K562 (cell line): ENCODE data around the gene ABHD3. TPM values are rescaled to one million over a fixed set of nuclear protein-coding genes. Genes with fewer than 3 reads are reported as not detected.

Experiments used
- CTCF ChIP-seq, 3 experiments: IDR thresholded peaks in 2 of 3; conservative IDR thresholded peaks in 1 of 3; 2 replicates each; pipeline ENCODE4 v1.5.1; 2011 to 2012; ENCODE audit warnings: low read length in 3 of 3, mild to moderate bottlenecking in 3 of 3, control low read depth in 2 of 3, improper control_type of control experiment in 1 of 3, inconsistent platforms in 1 of 3, low read depth in 1 of 3, mixed read lengths in 1 of 3, moderate library complexity in 1 of 3; ENCODE audit not compliant: insufficient read depth in 2 of 3
- HNRNPUL1 ChIP-seq: fragments of 200-400 bp; formaldehyde crosslinking; IDR thresholded peaks from 2 replicates; pipeline ENCODE4 v1.6.1; 2017; ENCODE audit warnings: low read length
- MAFG ChIP-seq: fragments of 450-650 bp; conservative IDR thresholded peaks from 2 replicates; pipeline ENCODE4 v1.6.1; 2016; ENCODE audit warnings: missing genetic modification characterization, missing compliant biosample characterization
- MLX ChIP-seq, 2 experiments: fragments of 450-650 bp in 1 of 2; sonication (generic) in 1 of 2; formaldehyde crosslinking; conservative IDR thresholded peaks; 2 replicates each; pipeline versions ENCODE4 v1.4.0 to v1.8.1; 2020 to 2022; ENCODE audit warnings: mild to moderate bottlenecking in 1 of 2, missing genetic modification reagents in 1 of 2
- MYC ChIP-seq, 2 experiments: fragments of 250-450 bp in 1 of 2; sonication (Bioruptor Pico) in 1 of 2; IDR thresholded peaks; 2 replicates each; pipeline versions ENCODE4 v1.5.1 to v1.6.1; 2012 to 2021; ENCODE audit warnings: low read depth in 2 of 2, borderline replicate concordance in 1 of 2, improper control_type of control experiment in 1 of 2, low read length in 1 of 2, mild to moderate bottlenecking in 1 of 2, moderate library complexity in 1 of 2
- RBBP5 ChIP-seq: fragments of 200-600 bp; sonication (generic); IDR thresholded peaks from 2 replicates; pipeline ENCODE4 v1.6.1; 2012; ENCODE audit warnings: borderline replicate concordance, mild to moderate bottlenecking, low read length, control low read depth, inconsistent platforms; ENCODE audit not compliant: insufficient read depth, poor library complexity, severe bottlenecking
- SP1 ChIP-seq: sonication (generic); formaldehyde crosslinking; IDR thresholded peaks from 2 replicates; pipeline ENCODE4 v1.8.1; 2022; ENCODE audit warnings: mild to moderate bottlenecking, missing genetic modification reagents
- ZHX1 ChIP-seq: fragments of 150-350 bp; conservative IDR thresholded peaks from 2 replicates; pipeline ENCODE4 v1.6.1; 2014; ENCODE audit warnings: low read length
- ZKSCAN3 ChIP-seq: fragments of 250-450 bp; sonication (Bioruptor Pico); IDR thresholded peaks from 2 replicates; pipeline ENCODE4 v1.4.0; 2020
- ZNF318 ChIP-seq, 2 experiments: fragments of 450-650 bp; IDR thresholded peaks; 2 replicates each; pipeline ENCODE4 v1.6.1; 2016; ENCODE audit warnings: mild to moderate bottlenecking in 2 of 2, borderline replicate concordance in 1 of 2, low read depth in 1 of 2, moderate library complexity in 1 of 2
- polyA plus RNA-seq, 8 experiments: library from polyadenylated mRNA; depleted of rRNA in 4 of 8; stranded (reverse) in 5 of 8; unstranded in 3 of 8; fragments of >200 nt; fragmentation: Nextera tagmentation in 2 of 8; fragmentation: Illumina TruSeq in 1 of 8; extraction: Ambion mirVana in 2 of 8; extraction: Trizol in 1 of 8; gene quantifications; 2 replicates each; pipeline versions ENCODE4 v1.2.1 to v1.2.3, GENCODE V29; 2011 to 2014; ENCODE audit warnings: inconsistent platforms in 1 of 8, missing spikeins in 1 of 8
- total RNA-seq, 7 experiments: library from RNA; depleted of rRNA in 6 of 7; stranded (reverse); fragments of >200 nt in 6 of 7; fragmentation: Illumina TruSeq in 2 of 7; extraction: Trizol in 2 of 7; gene quantifications; 2 replicates each; pipeline versions ENCODE4 v1.2.1 to v1.2.3, GENCODE V29; 2011 to 2021; ENCODE audit warnings: low replicate concordance in 1 of 7

Gene ABHD3
- total and polyA plus RNA-seq, 9 of the 15 experiments (the other 6 are each of a cell fraction or from before 2014, with no cell fraction given), result 6.3 to 38.8 (median 19.4) TPM

- TF ChIP-seq ZNF318 (IDR thresholded peaks at IDR 0.05; ENCODE audit: borderline replicate concordance in 1 of 2, low read depth in 1 of 2), result no peak
- TF ChIP-seq ZHX1, result peak; percentile 90
- TF ChIP-seq CTCF (IDR thresholded peaks at IDR 0.05 in 2 of 3, conservative IDR thresholded peaks at IDR 0.05 in 1 of 3; ENCODE audit: insufficient read depth in 2 of 3, low read depth in 1 of 3, low read length in 3 of 3), result peak; percentile 91 to 95 (median 94)
- TF ChIP-seq HNRNPUL1, result no peak
- TF ChIP-seq RBBP5, result peak; percentile 96
- no peak for TF ChIP-seq MAFG (tag)
- peak; percentile 40 to 90; a peak in 1 of 4 replicates for TF ChIP-seq MLX (CRISPR knock-in tag; conservative IDR thresholded peaks at IDR 0.05)
- peak; percentile 98 for TF ChIP-seq MYC (IDR thresholded peaks at IDR 0.05; ENCODE audit: low read depth, low read length)
- peak; percentile 99 for TF ChIP-seq MYC (CRISPR knock-in tag; IDR thresholded peaks at IDR 0.05; ENCODE audit: borderline replicate concordance, low read depth)
- TF ChIP-seq SP1 (CRISPR knock-in tag), result peak; percentile 44; the same call in 1 of the 2 replicates
- TF ChIP-seq ZKSCAN3 (CRISPR knock-in tag), result no peak
Observed at GRCh38 chr18:21612125-21613039, 92.2 kb downstream of the ABHD3 start, which contains the start of gene SNRPD1 (continued).
